H1 (cell line): Measurements from ENCODE around the gene C6orf52. TPM values are rescaled to one million over a fixed set of nuclear protein-coding genes. Genes with fewer than 3 reads are reported as not detected.

Experiments used
- CTCF ChIA-PET: fragments of 300-600 bp; sonication (Branson Sonifier 250); formaldehyde crosslinking; loops from one replicate; lab custom pipeline; 2021; ENCODE audit not compliant: partially characterized antibody; lab: Charles Lee
- POLR2A ChIA-PET: fragments of 300-600 bp; sonication (Branson Sonifier 250); formaldehyde crosslinking; loops from one replicate; lab custom pipeline; 2021; ENCODE audit warnings: inconsistent platforms; ENCODE audit not compliant: partially characterized antibody; lab: Charles Lee
- DNase-seq, 2 experiments: peaks; one replicate each; pipeline versions ENCODE4 v3.0.0 to v3.0.0-alpha.2; 2010 to 2022; ENCODE audit warnings: low spot score in 2 of 2, low read depth in 1 of 2, mixed read lengths in 1 of 2
- FAIRE-seq: peaks from 2 replicates; lab custom pipeline; 2011; peaks lifted over from hg19 to GRCh38; lab: Jason Lieb, UNC
- H2AFZ ChIP-seq: 2 replicates; pipeline ENCODE4 v1.8.1; 2012; ENCODE audit warnings: low read length, inconsistent platforms
- H2AK5ac ChIP-seq: 2 replicates; pipeline ENCODE4 v1.6.1; 2013; ENCODE audit warnings: low read depth, low read length
- H2BK120ac ChIP-seq: replicated peaks from 2 replicates; pipeline ENCODE3; 2013; ENCODE audit warnings: low read depth, low read length, inconsistent platforms
- H2BK12ac ChIP-seq: 2 replicates; pipeline ENCODE4 v1.6.1; 2013; ENCODE audit warnings: low read depth, low read length
- H2BK15ac ChIP-seq: 2 replicates; pipeline ENCODE4 v1.6.1; 2013; ENCODE audit warnings: low read length
- H2BK20ac ChIP-seq: 2 replicates; pipeline ENCODE4 v1.6.1; 2013; ENCODE audit warnings: low read length
- H2BK5ac ChIP-seq: 2 replicates; pipeline ENCODE4 v1.6.1; 2013; ENCODE audit warnings: low read depth, low read length
- H3K14ac ChIP-seq: 2 replicates; pipeline ENCODE4 v1.6.1; 2013; ENCODE audit warnings: inconsistent platforms; ENCODE audit not compliant: insufficient read length
- H3K18ac ChIP-seq: 2 replicates; pipeline ENCODE4 v1.6.1; 2013; ENCODE audit warnings: low read length; ENCODE audit errors: extremely low read depth
- H3K23ac ChIP-seq: 2 replicates; pipeline ENCODE4 v1.6.1; 2013; ENCODE audit warnings: inconsistent platforms; ENCODE audit not compliant: insufficient read length
- H3K23me2 ChIP-seq: 2 replicates; pipeline ENCODE4 v1.6.1; 2013; ENCODE audit warnings: low read depth, low read length
- H3K27ac ChIP-seq: 2 replicates; pipeline ENCODE4 v1.6.1; 2011; ENCODE audit warnings: low read depth, low read length, inconsistent platforms
- H3K27me3 ChIP-seq, 4 experiments: replicated peaks in 1 of 4; 1 replicate in 1 of 4; 2 replicates in 3 of 4; pipeline versions ENCODE4 v1.6.1 to v1.8.1; 2011 to 2013; ENCODE audit warnings: low read length in 3 of 4, mild to moderate bottlenecking in 3 of 4, inconsistent platforms in 2 of 4, mixed read lengths in 2 of 4, moderate library complexity in 1 of 4; ENCODE audit not compliant: control insufficient read depth in 3 of 4, insufficient read depth in 3 of 4; ENCODE audit errors: extremely low read depth in 1 of 4
- H3K36me3 ChIP-seq, 4 experiments: 2 replicates each; pipeline versions ENCODE4 v1.6.1 to v1.8.1; 2011 to 2013; ENCODE audit warnings: mild to moderate bottlenecking in 4 of 4, low read length in 3 of 4, moderate library complexity in 2 of 4, control low read depth in 1 of 4, inconsistent platforms in 1 of 4; ENCODE audit not compliant: insufficient read depth in 4 of 4, control insufficient read depth in 2 of 4
- H3K4ac ChIP-seq: replicated peaks from 2 replicates; pipeline ENCODE3; 2013; ENCODE audit warnings: low read length, low read depth, mixed read lengths, inconsistent platforms; ENCODE audit not compliant: insufficient read length
- H3K4me1 ChIP-seq, 4 experiments: replicated peaks in 1 of 4; 1 replicate in 1 of 4; 2 replicates in 3 of 4; pipeline versions ENCODE4 v1.6.1 to v1.8.1; 2011 to 2013; ENCODE audit warnings: low read length in 3 of 4, inconsistent platforms in 2 of 4, mixed read lengths in 1 of 4; ENCODE audit not compliant: insufficient read depth in 4 of 4, control insufficient read depth in 3 of 4
- H3K4me2 ChIP-seq, 2 experiments: 2 replicates each; pipeline versions ENCODE4 v1.6.1 to v1.8.1; 2011 to 2013; ENCODE audit warnings: low read depth in 2 of 2, low read length in 2 of 2, control low read depth in 1 of 2, inconsistent platforms in 1 of 2, mild to moderate bottlenecking in 1 of 2; ENCODE audit not compliant: insufficient read depth in 1 of 2
- H3K4me3 ChIP-seq, 4 experiments: fragments of 200-600, 300-600 bp in 1 of 4; sonication (generic), shearing (Covaris generic), sonication (Bioruptor Twin) in 1 of 4; 2 replicates each; pipeline versions ENCODE4 v1.5.1 to v1.8.1; 2011 to 2016; ENCODE audit warnings: low read length in 4 of 4, low read depth in 3 of 4, control low read depth in 2 of 4, inconsistent platforms in 2 of 4, mild to moderate bottlenecking in 2 of 4, mixed read lengths in 1 of 4, moderate library complexity in 1 of 4; ENCODE audit not compliant: insufficient read depth in 2 of 4; ENCODE audit errors: extremely low read depth in 1 of 4
- H3K56ac ChIP-seq: replicated peaks from 2 replicates; pipeline ENCODE3; 2013; ENCODE audit warnings: low read depth, mild to moderate bottlenecking, mixed read lengths, low read length, inconsistent platforms; ENCODE audit not compliant: insufficient read length
- H3K79me1 ChIP-seq: 2 replicates; pipeline ENCODE4 v1.6.1; 2013; ENCODE audit warnings: low read depth, low read length, control low read depth
- H3K79me2 ChIP-seq, 2 experiments: 2 replicates each; pipeline versions ENCODE4 v1.6.1 to v1.8.1; 2012 to 2013; ENCODE audit warnings: low read length in 2 of 2, mild to moderate bottlenecking in 2 of 2, inconsistent platforms in 1 of 2; ENCODE audit not compliant: insufficient read depth in 2 of 2, control insufficient read depth in 1 of 2
- H3K9ac ChIP-seq, 4 experiments: replicated peaks in 1 of 4; 1 replicate in 1 of 4; 2 replicates in 3 of 4; pipeline versions ENCODE4 v1.6.1 to v1.8.1; 2011 to 2013; ENCODE audit warnings: low read depth in 3 of 4, low read length in 3 of 4, control low read depth in 2 of 4, mild to moderate bottlenecking in 2 of 4, moderate library complexity in 2 of 4, inconsistent platforms in 1 of 4; ENCODE audit errors: extremely low read depth in 1 of 4
- H3K9me3 ChIP-seq, 2 experiments: 2 replicates each; pipeline versions ENCODE4 v1.6.1 to v1.8.1; 2012 to 2013; ENCODE audit warnings: mild to moderate bottlenecking in 2 of 2, moderate library complexity in 2 of 2, control low read depth in 1 of 2, inconsistent platforms in 1 of 2, low read depth in 1 of 2, low read length in 1 of 2, mixed read lengths in 1 of 2; ENCODE audit not compliant: insufficient read depth in 2 of 2
- H4K20me1 ChIP-seq, 2 experiments: replicated peaks in 1 of 2; 2 replicates each; pipeline versions ENCODE3 to v1.8.1; 2011 to 2013; ENCODE audit warnings: inconsistent platforms in 2 of 2, low read length in 2 of 2, mild to moderate bottlenecking in 1 of 2; ENCODE audit not compliant: insufficient read depth in 2 of 2, control insufficient read depth in 1 of 2
- H4K5ac ChIP-seq: 2 replicates; pipeline ENCODE4 v1.6.1; 2013; ENCODE audit warnings: low read length, low read depth, mixed read lengths, inconsistent platforms; ENCODE audit not compliant: insufficient read length
- H4K8ac ChIP-seq: 2 replicates; pipeline ENCODE4 v1.8.0; 2013; ENCODE audit warnings: mild to moderate bottlenecking, moderate library complexity, low read length, inconsistent platforms; ENCODE audit not compliant: insufficient read depth; ENCODE audit errors: extremely low read depth
- H4K91ac ChIP-seq: replicated peaks from 2 replicates; pipeline ENCODE3; 2013; ENCODE audit warnings: low read length, mixed read lengths, inconsistent platforms; ENCODE audit not compliant: insufficient read length
- EZH2 ChIP-seq: fragments of 200-600 bp; sonication (generic); IDR thresholded peaks from 2 replicates; pipeline ENCODE4 v1.7.1; 2012; ENCODE audit warnings: low read depth, mild to moderate bottlenecking, moderate library complexity, low read length, inconsistent platforms; ENCODE audit not compliant: severe bottlenecking
- JUN ChIP-seq: IDR thresholded peaks from 2 replicates; pipeline ENCODE4 v1.6.1; 2011; ENCODE audit warnings: low read depth, mild to moderate bottlenecking, improper control_type of control experiment, low read length
- JUND ChIP-seq: IDR thresholded peaks from 2 replicates; pipeline ENCODE4 v1.6.1; 2011; ENCODE audit warnings: mild to moderate bottlenecking, improper control_type of control experiment, low read length
- MAFK ChIP-seq: IDR thresholded peaks from 2 replicates; pipeline ENCODE4 v1.6.1; 2012; ENCODE audit warnings: low read depth, mild to moderate bottlenecking, improper control_type of control experiment, low read length
- SUZ12 ChIP-seq: fragments of 200-600 bp; sonication (generic); IDR thresholded peaks from 2 replicates; pipeline ENCODE4 v1.6.1; 2012; ENCODE audit warnings: mild to moderate bottlenecking, inconsistent platforms, low read length, moderate library complexity, mixed read lengths
- TBP ChIP-seq: IDR thresholded peaks from 2 replicates; pipeline ENCODE4 v1.6.1; 2011; ENCODE audit warnings: low read depth, low read length, improper control_type of control experiment
- TEAD4 ChIP-seq: IDR thresholded peaks from 2 replicates; pipeline ENCODE4 v1.6.1; 2012; ENCODE audit warnings: low read depth, low read length, inconsistent platforms, mixed read lengths
- WGBS, 2 experiments: shearing (Covaris generic) in 1 of 2; methylation state at CpG; one replicate each; pipeline versions ENCODE4 v1.1.6 to v1.1.7; 2013 to 2015; ENCODE audit warnings: low lambda C conversion rate in 2 of 2, mixed read lengths in 2 of 2, inconsistent platforms in 1 of 2, low coverage in 1 of 2, missing lambda C conversion rate in 1 of 2; ENCODE audit not compliant: insufficient replicate concordance in 2 of 2, insufficient coverage in 1 of 2, insufficient read length in 1 of 2; ENCODE audit errors: extremely low coverage in 1 of 2, missing lambda C conversion rate in 1 of 2; 5-methylcytosine and 5-hydroxymethylcytosine counted together
- polyA plus RNA-seq, 7 experiments: library from polyadenylated mRNA; depleted of rRNA in 3 of 7; stranded (reverse) in 5 of 7; unstranded in 2 of 7; fragments of >200 nt in 5 of 7; fragments of 200-250 nt in 2 of 7; gene quantifications; 1 replicate in 5 of 7; 2 replicates in 1 of 7; 4 replicates in 1 of 7; pipeline versions ENCODE4 v1.2.1 to v1.2.3, GENCODE V29; 2011 to 2013; ENCODE audit warnings: missing spikeins in 2 of 7, mixed read lengths in 2 of 7
- total RNA-seq: library from RNA; stranded (reverse); fragmentation: NEBNext Ultra II Directional; extraction: Animal tissue kit (Norgen Biotek cat#: 25700); gene quantifications from 2 replicates; pipeline ENCODE4 v1.2.1, GENCODE V29; 2021

Gene C6orf52
- total and polyA plus RNA-seq, 2 of the 8 experiments (the other 6 are each of a cell fraction or from before 2014, with no cell fraction given) = 1.5 to 3.1 TPM

DNA sequence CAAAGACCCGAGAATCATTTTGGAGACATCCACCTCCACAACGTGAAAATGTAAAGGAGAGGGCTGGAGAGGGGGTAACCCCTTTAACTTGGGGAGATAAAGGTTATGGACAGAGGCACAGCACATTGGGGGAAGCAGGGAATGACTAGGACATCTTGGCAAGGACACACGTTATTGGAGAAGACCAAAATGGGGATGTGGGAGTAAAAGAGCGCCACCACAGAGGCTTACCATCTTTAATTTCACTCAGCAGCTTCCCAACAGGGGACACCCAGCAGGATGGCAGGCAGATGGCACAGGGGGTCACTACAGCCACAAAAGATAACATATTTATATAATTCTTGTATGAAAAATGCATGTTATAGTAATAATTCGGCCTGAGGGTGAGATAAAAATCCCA, 9.8 kb downstream of the C6orf52 start:
- peaks cover 0 to 9% (median 0%) of the 10 kb centered on the region in 4 experiments; a peak in 1 of 7 replicates for H3K4me1 ChIP-seq
- no peak overlapping the region for H3K27ac ChIP-seq
- TF ChIP-seq EZH2 = no peak
- TF ChIP-seq JUND = no peak
- TF ChIP-seq JUN = no peak
- no peak for TF ChIP-seq TBP
- TF ChIP-seq SUZ12 = no peak
- TF ChIP-seq TEAD4 = no peak
- TF ChIP-seq MAFK = no peak
- no peaks in the 10 kb centered on the region for H3K79me1 ChIP-seq
- no peak overlapping the region for H3K23ac ChIP-seq
- H3K23me2 ChIP-seq = no peaks in the 10 kb centered on the region
- no peak overlapping the region for H2AFZ ChIP-seq
- no peak overlapping the region for H2BK5ac ChIP-seq
- H3K4ac ChIP-seq = no peak overlapping the region
- no peak overlapping the region for H2BK15ac ChIP-seq
- CTCF ChIA-PET = interaction anchor here (2.2 kb wide), 1 partner anchor 174 kb away, joined by 6 read pairs; no protein-coding TSS in a partner anchor
- FAIRE-seq = no peak
- H3K9me3 ChIP-seq = no peaks in the 10 kb centered on the region
- no peaks in the 10 kb centered on the region for H3K36me3 ChIP-seq
- no peak overlapping the region for H4K91ac ChIP-seq
- no peak overlapping the region for H3K18ac ChIP-seq
- H3K4me2 ChIP-seq = no peak overlapping the region
- H3K14ac ChIP-seq = no peak overlapping the region
- DNase-seq = no peak
- H4K20me1 ChIP-seq = no peaks in the 10 kb centered on the region
- H3K27me3 ChIP-seq = no peaks in the 10 kb centered on the region
- no peak overlapping the region for H2AK5ac ChIP-seq
- no peak overlapping the region for H2BK20ac ChIP-seq
- no peak overlapping the region for H4K8ac ChIP-seq
- H2BK12ac ChIP-seq = no peak overlapping the region
- no peak overlapping the region for H4K5ac ChIP-seq
- H3K79me2 ChIP-seq = no peaks in the 10 kb centered on the region
- 85% methylated on average over 5 of the region's 5 CpGs; no CpG with 5 or more reads in 1 of the 2 experiments for WGBS, 2 experiments
- H3K4me3 ChIP-seq = no peak overlapping the region
- H3K9ac ChIP-seq = no peak overlapping the region
- POLR2A ChIA-PET = interaction anchor here (1.1 kb wide), 1 partner anchor 10 kb away, joined by 3 read pairs; the partner anchor contains the start of genes C6orf52 and PAK1IP1
- no peak overlapping the region for H2BK120ac ChIP-seq
- no peak overlapping the region for H3K56ac ChIP-seq
